ENCODE data around the gene GSTK1.
A peak's percentile ranks its signal among the peaks of the same experiment; 100 is the strongest.
"Not testable (repeated sequence)": the region's sequence is repeated elsewhere in the genome, so short reads cannot be mapped to it uniquely, and the experiment has no call there.

Gene GSTK1

DNA sequence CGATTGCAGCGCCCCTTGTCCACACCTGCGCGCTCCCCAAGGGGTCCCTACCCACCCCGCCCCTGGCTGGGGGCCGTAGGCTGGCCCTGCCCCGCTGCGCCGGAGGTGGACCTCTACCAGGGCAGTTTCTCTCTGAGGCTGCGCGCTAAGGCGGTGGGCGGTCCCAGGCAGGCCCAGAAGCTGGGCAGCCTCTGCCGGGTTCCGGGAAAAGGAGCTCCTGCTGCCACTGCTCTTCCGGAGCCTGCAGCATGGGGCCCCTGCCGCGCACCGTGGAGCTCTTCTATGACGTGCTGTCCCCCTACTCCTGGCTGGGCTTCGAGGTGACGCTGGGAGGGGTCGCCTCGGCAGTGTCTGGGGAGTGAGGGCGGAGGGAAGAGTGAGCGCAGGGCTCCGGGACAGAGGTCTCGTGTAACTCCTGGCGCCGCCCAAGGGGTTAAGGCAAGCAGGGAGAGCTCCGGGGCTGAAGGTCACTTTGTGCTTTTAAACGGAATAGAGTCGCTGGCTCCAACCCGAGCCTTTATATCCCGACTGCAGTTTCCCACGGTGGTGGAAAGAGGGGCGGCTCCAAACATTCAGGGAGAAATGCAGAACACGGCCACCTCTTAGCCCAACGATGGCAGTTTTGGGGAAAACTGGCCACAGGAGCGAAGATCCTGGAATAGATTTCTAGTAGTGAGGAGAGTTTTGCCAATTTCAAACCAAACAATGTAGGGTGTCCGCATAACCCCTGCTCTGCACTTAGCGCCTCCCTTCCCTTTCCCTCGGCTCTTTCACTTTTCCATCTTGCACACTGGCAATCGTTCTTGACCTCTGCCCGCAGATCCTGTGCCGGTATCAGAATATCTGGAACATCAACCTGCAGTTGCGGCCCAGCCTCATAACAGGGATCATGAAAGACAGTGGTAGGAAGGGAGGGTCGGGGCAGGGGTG, at the start of gene GSTK1:
GSTK1 (plus strand) TSS at position 176 of the 930 bp plus-strand sequence; CDS start at position 249, 73 bp downstream.
- no peak for DNase-seq (ENCODE audit: extremely low read depth, low read depth)
- H3K4me3 ChIP-seq (replicated peaks; ENCODE audit: low read depth, low read length), result peak within 1 kb of the TSS; percentile 78
- TF ChIP-seq, protein P1, sequence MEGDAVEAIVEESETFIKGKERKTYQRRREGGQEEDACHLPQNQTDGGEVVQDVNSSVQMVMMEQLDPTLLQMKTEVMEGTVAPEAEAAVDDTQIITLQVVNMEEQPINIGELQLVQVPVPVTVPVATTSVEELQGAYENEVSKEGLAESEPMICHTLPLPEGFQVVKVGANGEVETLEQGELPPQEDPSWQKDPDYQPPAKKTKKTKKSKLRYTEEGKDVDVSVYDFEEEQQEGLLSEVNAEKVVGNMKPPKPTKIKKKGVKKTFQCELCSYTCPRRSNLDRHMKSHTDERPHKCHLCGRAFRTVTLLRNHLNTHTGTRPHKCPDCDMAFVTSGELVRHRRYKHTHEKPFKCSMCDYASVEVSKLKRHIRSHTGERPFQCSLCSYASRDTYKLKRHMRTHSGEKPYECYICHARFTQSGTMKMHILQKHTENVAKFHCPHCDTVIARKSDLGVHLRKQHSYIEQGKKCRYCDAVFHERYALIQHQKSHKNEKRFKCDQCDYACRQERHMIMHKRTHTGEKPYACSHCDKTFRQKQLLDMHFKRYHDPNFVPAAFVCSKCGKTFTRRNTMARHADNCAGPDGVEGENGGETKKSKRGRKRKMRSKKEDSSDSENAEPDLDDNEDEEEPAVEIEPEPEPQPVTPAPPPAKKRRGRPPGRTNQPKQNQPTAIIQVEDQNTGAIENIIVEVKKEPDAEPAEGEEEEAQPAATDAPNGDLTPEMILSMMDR (IDR thresholded peaks at IDR 0.05; ENCODE audit: low read depth, low read length, missing control alignments), result no peak

DNA sequence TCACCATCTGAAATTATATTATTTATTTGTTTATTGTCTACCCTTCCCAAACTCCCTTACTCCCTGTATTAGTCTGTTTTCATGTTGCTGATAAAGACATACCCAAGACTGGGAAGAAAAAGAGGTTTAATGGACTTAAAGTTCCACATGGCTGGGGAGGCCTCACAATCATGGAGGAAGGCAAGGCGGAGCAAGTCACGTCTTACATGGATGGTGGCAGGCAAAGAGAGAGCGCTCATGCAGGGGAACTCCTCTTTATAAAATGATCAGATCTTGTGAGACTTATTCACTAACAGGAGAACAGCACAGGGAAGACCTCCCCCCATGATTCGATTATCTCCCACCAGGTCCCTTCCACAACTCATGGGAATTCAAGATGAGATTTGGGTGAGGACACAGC, 49.8 kb upstream of the GSTK1 start:
- not testable (repeated sequence) for H3K4me3 ChIP-seq (replicated peaks; ENCODE audit: low read depth, low read length); DNase-seq (ENCODE audit: extremely low read depth, low read depth)

- TF ChIP-seq, protein P1 (IDR thresholded peaks at IDR 0.05; ENCODE audit: low read depth, low read length, missing control alignments), result peak; percentile 98
- DNase-seq (ENCODE audit: extremely low read depth, low read depth), result peak; percentile 62
- H3K4me3 ChIP-seq (replicated peaks; ENCODE audit: low read depth, low read length), result no peak overlapping the region
Observed at GRCh38 chr7:143214789-143215679, 48.2 kb upstream of the GSTK1 start.

GRCh38 chr7:143216151-143216550, 47.1 kb upstream of the GSTK1 start:
- TF ChIP-seq, protein P1 (IDR thresholded peaks at IDR 0.05; ENCODE audit: low read depth, low read length, missing control alignments), result no peak
- H3K4me3 ChIP-seq (replicated peaks; ENCODE audit: low read depth, low read length), result no peak overlapping the region
- no peak for DNase-seq (ENCODE audit: extremely low read depth, low read depth)

GRCh38 chr7:143216686-143217085, 46.6 kb upstream of the GSTK1 start:
- H3K4me3 ChIP-seq (replicated peaks; ENCODE audit: low read depth, low read length), result no peak overlapping the region
- TF ChIP-seq, protein P1 (IDR thresholded peaks at IDR 0.05; ENCODE audit: low read depth, low read length, missing control alignments), result no peak
- no peak for DNase-seq (ENCODE audit: extremely low read depth, low read depth)

- no peak for DNase-seq (ENCODE audit: extremely low read depth, low read depth)
- TF ChIP-seq, protein P1 (IDR thresholded peaks at IDR 0.05; ENCODE audit: low read depth, low read length, missing control alignments), result no peak
- no peak overlapping the region for H3K4me3 ChIP-seq (replicated peaks; ENCODE audit: low read depth, low read length)
Observed at GRCh38 chr7:143217806-143218205, 45.4 kb upstream of the GSTK1 start.

DNA sequence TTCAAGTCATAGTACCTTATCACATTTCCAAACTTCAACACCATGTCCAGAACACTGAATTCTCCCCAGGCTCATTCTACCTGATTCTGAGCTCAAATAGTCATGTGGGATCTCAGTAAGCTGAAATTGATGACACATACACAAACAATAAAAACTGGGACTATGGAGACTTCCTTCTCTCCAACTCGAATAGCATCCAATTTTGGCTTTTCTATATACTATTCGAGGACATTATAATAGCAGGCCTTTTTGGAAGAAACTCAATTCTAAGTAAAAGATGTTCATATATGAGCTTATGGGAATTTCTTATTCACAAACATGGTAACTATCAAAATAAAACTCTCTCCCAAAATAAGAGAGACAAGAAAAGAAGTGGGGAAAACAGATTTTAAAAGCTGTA, 42.0 kb upstream of the GSTK1 start:
- H3K4me3 ChIP-seq (replicated peaks; ENCODE audit: low read depth, low read length), result no peak overlapping the region
- no peak for DNase-seq (ENCODE audit: extremely low read depth, low read depth)
- TF ChIP-seq, protein P1 (IDR thresholded peaks at IDR 0.05; ENCODE audit: low read depth, low read length, missing control alignments), result no peak
